ENCODE results near the gene RAF1.
"Not testable (repeated sequence)": the region's sequence is repeated elsewhere in the genome, so short reads cannot be mapped to it uniquely, and the experiment has no call there.

DNA sequence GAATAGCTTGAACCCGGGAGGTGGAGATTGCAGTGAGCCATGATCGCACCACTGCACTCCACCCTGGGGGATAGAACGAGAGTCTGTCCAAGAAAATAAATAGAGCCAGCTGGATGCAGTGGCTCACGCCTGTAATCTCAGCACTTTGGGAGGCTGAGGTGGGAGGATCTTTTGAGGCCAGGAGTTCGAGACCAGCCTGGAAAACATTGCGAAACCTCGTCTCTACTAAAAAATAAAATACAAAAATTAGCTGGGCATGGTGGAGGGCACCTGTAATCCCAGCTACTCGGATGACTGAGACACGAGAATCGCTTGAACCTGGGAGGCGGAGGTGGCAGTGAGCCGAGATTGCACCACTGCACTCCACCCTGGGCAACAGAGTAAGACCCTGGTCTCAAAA lies 120.4 kb downstream of the RAF1 start:
- TF ChIP-seq, protein P1, sequence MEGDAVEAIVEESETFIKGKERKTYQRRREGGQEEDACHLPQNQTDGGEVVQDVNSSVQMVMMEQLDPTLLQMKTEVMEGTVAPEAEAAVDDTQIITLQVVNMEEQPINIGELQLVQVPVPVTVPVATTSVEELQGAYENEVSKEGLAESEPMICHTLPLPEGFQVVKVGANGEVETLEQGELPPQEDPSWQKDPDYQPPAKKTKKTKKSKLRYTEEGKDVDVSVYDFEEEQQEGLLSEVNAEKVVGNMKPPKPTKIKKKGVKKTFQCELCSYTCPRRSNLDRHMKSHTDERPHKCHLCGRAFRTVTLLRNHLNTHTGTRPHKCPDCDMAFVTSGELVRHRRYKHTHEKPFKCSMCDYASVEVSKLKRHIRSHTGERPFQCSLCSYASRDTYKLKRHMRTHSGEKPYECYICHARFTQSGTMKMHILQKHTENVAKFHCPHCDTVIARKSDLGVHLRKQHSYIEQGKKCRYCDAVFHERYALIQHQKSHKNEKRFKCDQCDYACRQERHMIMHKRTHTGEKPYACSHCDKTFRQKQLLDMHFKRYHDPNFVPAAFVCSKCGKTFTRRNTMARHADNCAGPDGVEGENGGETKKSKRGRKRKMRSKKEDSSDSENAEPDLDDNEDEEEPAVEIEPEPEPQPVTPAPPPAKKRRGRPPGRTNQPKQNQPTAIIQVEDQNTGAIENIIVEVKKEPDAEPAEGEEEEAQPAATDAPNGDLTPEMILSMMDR (IDR thresholded peaks at IDR 0.05; ENCODE audit: low read length): not testable (repeated sequence)
- not testable (repeated sequence) for TF ChIP-seq EZH2phosphoT487 (IDR thresholded peaks at IDR 0.05; ENCODE audit: low read length)

All from MM.1S (cell line).